AG04449 (cell line): ENCODE data around the gene LGALS9B.
"Not testable (repeated sequence)": the region's sequence is repeated elsewhere in the genome, so short reads cannot be mapped to it uniquely, and the experiment has no call there.

Source experiments
- CTCF ChIA-PET: fragments of 350-600 bp; formaldehyde crosslinking; extraction: SDS; loops from one replicate; lab custom pipeline; 2021; ENCODE audit warnings: antibody characterized with exemption; lab: Yijun Ruan, JAX
- POLR2A ChIA-PET: fragments of 400-600, 350-600 bp; formaldehyde crosslinking; extraction: SDS; loops from one replicate; lab custom pipeline; 2020; ENCODE audit warnings: antibody characterized with exemption, inconsistent platforms; lab: Yijun Ruan, JAX
- DNase-seq: peaks from one replicate; pipeline ENCODE4 v3.0.0-alpha.2; 2010; ENCODE audit warnings: low read depth, low spot score
- H3K4me3 ChIP-seq: 2 replicates; pipeline ENCODE4 v1.5.1; 2011; ENCODE audit warnings: low read depth, mild to moderate bottlenecking, control low read depth, low read length

The LGALS9B gene

GRCh38 chr17:20444581-20445236 is 22.6 kb downstream of the LGALS9B start:
- POLR2A ChIA-PET, DNase-seq, CTCF ChIA-PET, H3K4me3 ChIP-seq: not testable (repeated sequence)

GRCh38 chr17:20444173-20444572 is 23.2 kb downstream of the LGALS9B start:
- H3K4me3 ChIP-seq, CTCF ChIA-PET, POLR2A ChIA-PET, DNase-seq: not testable (repeated sequence)

- CTCF ChIA-PET, POLR2A ChIA-PET, H3K4me3 ChIP-seq, DNase-seq: not testable (repeated sequence)
These were observed 23.7 kb downstream of the LGALS9B start for GRCh38 chr17:20443632-20444031.

- POLR2A ChIA-PET, DNase-seq, H3K4me3 ChIP-seq, CTCF ChIA-PET: not testable (repeated sequence)
These were observed 26.7 kb downstream of the LGALS9B start for GRCh38 chr17:20440665-20441064.

GRCh38 chr17:20435166-20435565 is 32.2 kb downstream of the LGALS9B start:
- DNase-seq, CTCF ChIA-PET, H3K4me3 ChIP-seq, POLR2A ChIA-PET: not testable (repeated sequence)

GRCh38 chr17:20433382-20433781 is 34.0 kb downstream of the LGALS9B start:
- POLR2A ChIA-PET, H3K4me3 ChIP-seq, DNase-seq, CTCF ChIA-PET: not testable (repeated sequence)

GRCh38 chr17:20427264-20427663 is 40.1 kb downstream of the LGALS9B start:
- CTCF ChIA-PET, H3K4me3 ChIP-seq, POLR2A ChIA-PET, DNase-seq: not testable (repeated sequence)

- POLR2A ChIA-PET, CTCF ChIA-PET, H3K4me3 ChIP-seq, DNase-seq: not testable (repeated sequence)
These were observed 44.5 kb downstream of the LGALS9B start for GRCh38 chr17:20422826-20423225.

- H3K4me3 ChIP-seq, DNase-seq, POLR2A ChIA-PET, CTCF ChIA-PET: not testable (repeated sequence)
These were observed 48.5 kb downstream of the LGALS9B start for GRCh38 chr17:20418838-20419237.

GRCh38 chr17:20417492-20418080 is 49.8 kb downstream of the LGALS9B start:
- H3K4me3 ChIP-seq, POLR2A ChIA-PET, DNase-seq, CTCF ChIA-PET: not testable (repeated sequence)

- POLR2A ChIA-PET, H3K4me3 ChIP-seq, DNase-seq, CTCF ChIA-PET: not testable (repeated sequence)
These were observed 50.9 kb downstream of the LGALS9B start for GRCh38 chr17:20416381-20416911.

- DNase-seq, POLR2A ChIA-PET, H3K4me3 ChIP-seq, CTCF ChIA-PET: not testable (repeated sequence)
These were observed 51.9 kb downstream of the LGALS9B start for GRCh38 chr17:20415479-20415878.

- POLR2A ChIA-PET, DNase-seq, H3K4me3 ChIP-seq, CTCF ChIA-PET: not testable (repeated sequence)
These were observed 65.9 kb downstream of the LGALS9B start for GRCh38 chr17:20401306-20402022.

GRCh38 chr17:20400559-20401305 is 66.6 kb downstream of the LGALS9B start:
- CTCF ChIA-PET, H3K4me3 ChIP-seq, POLR2A ChIA-PET, DNase-seq: not testable (repeated sequence)
